Measurements from ENCODE around the gene ARHGEF28.

DNA sequence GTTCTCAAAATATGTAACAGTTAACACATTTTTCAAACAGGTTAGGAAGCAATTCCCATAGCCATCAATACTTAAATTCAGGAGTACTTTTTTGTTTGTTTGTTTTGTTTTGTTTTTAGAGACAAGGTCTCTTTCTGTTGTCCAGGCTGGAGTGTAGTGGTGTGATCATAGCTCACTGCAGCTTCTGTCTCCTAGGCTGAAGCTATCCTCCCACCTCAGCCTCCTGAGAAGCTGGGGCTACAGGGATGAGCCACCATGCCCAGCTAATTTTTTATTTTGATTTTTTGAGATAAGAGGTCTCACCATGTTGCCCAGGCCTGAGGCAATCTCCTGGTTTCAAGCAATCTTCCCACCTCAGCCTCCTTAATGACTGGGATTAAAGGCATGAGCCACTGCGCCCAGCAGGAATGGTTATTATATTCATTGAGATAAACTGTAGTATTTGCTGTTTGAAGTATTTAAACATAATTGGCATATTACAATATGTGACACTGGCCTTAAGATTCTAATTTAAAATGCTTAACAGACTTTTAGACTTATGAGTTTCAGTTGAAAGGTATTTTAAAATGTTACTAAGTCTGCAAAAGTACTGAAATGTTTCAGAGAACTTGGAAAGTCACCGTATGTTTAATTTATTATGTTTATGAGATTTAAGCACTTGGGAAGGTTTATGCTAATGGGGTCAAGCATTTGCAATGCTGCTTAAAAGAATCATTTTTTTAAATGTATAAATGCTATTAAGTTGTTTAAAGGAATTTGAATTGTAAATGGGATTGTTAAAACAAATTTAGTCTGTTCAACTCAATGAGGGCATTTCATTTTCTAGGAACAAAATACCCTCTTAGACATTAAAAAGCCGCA is 43.5 kb upstream of the ARHGEF28 start:
- TF ChIP-seq ZNF8 (CRISPR knock-in tag; IDR thresholded peaks at IDR 0.05) (no peak), TCF4 (CRISPR knock-in tag; IDR thresholded peaks at IDR 0.05; ENCODE audit: borderline replicate concordance) (no peak), ZFP30 (CRISPR knock-in tag; IDR thresholded peaks at IDR 0.05) (no peak), ZNF70 (CRISPR knock-in tag; IDR thresholded peaks at IDR 0.05) (no peak), ZNF565 (CRISPR knock-in tag; conservative IDR thresholded peaks at IDR 0.05; ENCODE audit: low read depth) (no peak), RARB (CRISPR knock-in tag; IDR thresholded peaks at IDR 0.05) (no peak), ZC3H10 (CRISPR knock-in tag; IDR thresholded peaks at IDR 0.05) (no peak), ARNTL (CRISPR knock-in tag; IDR thresholded peaks at IDR 0.05; ENCODE audit: borderline replicate concordance, low read depth) (no peak), ZFP3 (CRISPR knock-in tag; IDR thresholded peaks at IDR 0.05) (no peak), TOX (CRISPR knock-in tag; IDR thresholded peaks at IDR 0.05; ENCODE audit: borderline replicate concordance) (no peak), ESRRG (CRISPR knock-in tag; IDR thresholded peaks at IDR 0.05) (no peak)
- TF ChIP-seq, protein P1, sequence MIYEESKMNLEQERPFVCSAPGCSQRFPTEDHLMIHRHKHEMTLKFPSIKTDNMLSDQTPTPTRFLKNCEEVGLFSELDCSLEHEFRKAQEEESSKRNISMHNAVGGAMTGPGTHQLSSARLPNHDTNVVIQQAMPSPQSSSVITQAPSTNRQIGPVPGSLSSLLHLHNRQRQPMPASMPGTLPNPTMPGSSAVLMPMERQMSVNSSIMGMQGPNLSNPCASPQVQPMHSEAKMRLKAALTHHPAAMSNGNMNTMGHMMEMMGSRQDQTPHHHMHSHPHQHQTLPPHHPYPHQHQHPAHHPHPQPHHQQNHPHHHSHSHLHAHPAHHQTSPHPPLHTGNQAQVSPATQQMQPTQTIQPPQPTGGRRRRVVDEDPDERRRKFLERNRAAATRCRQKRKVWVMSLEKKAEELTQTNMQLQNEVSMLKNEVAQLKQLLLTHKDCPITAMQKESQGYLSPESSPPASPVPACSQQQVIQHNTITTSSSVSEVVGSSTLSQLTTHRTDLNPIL (CRISPR knock-in tag; IDR thresholded peaks at IDR 0.05; ENCODE audit: low read depth), result no peak
